ENCODE data around the gene METTL16. TPM values are rescaled to one million over a fixed set of nuclear protein-coding genes. Genes with fewer than 3 reads are reported as not detected.

Gene METTL16
- total and polyA plus RNA-seq, 2 of the 8 experiments (the other 6 are each of a cell fraction or from before 2014, with no cell fraction given) = 22.8 to 59.4 TPM

GRCh38 chr17:2400877-2401425 lies 110.7 kb downstream of the METTL16 start, which contains the start of gene MNT (continued):
- TF ChIP-seq ATF2 (IDR thresholded peaks at IDR 0.05; ENCODE audit: low read length) = no peak; the same call in 1 of the 2 replicates
- TF ChIP-seq TAF1 (IDR thresholded peaks at IDR 0.05; ENCODE audit: low read depth, low read length) = peak; percentile 90
- TF ChIP-seq BACH1 (IDR thresholded peaks at IDR 0.05; ENCODE audit: low read length) = no peak
- TF ChIP-seq SUZ12 (IDR thresholded peaks at IDR 0.05; ENCODE audit: low read length) = no peak
- TF ChIP-seq YY1 (IDR thresholded peaks at IDR 0.05; ENCODE audit: low read depth, low read length) = peak; percentile 94
- peak; percentile 50; the same call in 1 of the 2 replicates for TF ChIP-seq RFX5 (IDR thresholded peaks at IDR 0.05; ENCODE audit: borderline replicate concordance, low read depth, low read length)
- TF ChIP-seq RXRA (IDR thresholded peaks at IDR 0.05; ENCODE audit: insufficient read depth, low read depth, low read length) = no peak
- no peak for TF ChIP-seq RNF2 (IDR thresholded peaks at IDR 0.05; ENCODE audit: borderline replicate concordance, low read depth, low read length, missing control alignments, poor library complexity, severe bottlenecking)
- TF ChIP-seq JUND (IDR thresholded peaks at IDR 0.05; ENCODE audit: low read length) = no peak
- TF ChIP-seq POLR2A (IDR thresholded peaks at IDR 0.05; ENCODE audit: control extremely low read depth in 1 of 2, low read depth in 2 of 2, low read length in 2 of 2) = peak in 1 of 2 experiments; percentile 41; a peak in 2 of 3 replicates
- no peak for TF ChIP-seq JUN (IDR thresholded peaks at IDR 0.05; ENCODE audit: low read depth, low read length)
- peak; percentile 60; the same call in 1 of the 2 replicates for TF ChIP-seq SP4 (IDR thresholded peaks at IDR 0.05; ENCODE audit: low read length)
- TF ChIP-seq KDM4A (IDR thresholded peaks at IDR 0.05; ENCODE audit: low read depth, low read length, severe bottlenecking) = no peak
- TF ChIP-seq ATF3 (IDR thresholded peaks at IDR 0.05; ENCODE audit: insufficient read depth, low read depth, low read length) = no peak
- no peak for TF ChIP-seq FOSL1 (IDR thresholded peaks at IDR 0.05; ENCODE audit: insufficient read depth, low read depth, low read length)
- peak in 1 of 2 experiments; percentile 90; a peak in 2 of 3 replicates for TF ChIP-seq EP300 (IDR thresholded peaks at IDR 0.05; ENCODE audit: borderline replicate concordance in 1 of 2, low read depth in 2 of 2, low read length in 2 of 2)
- no peak for TF ChIP-seq GABPA (IDR thresholded peaks at IDR 0.05; ENCODE audit: borderline replicate concordance, insufficient read depth, low read length)
- no peak; a peak in 1 of 4 replicates for TF ChIP-seq RAD21 (IDR thresholded peaks at IDR 0.05 in 1 of 2, conservative IDR thresholded peaks at IDR 0.05 in 1 of 2; ENCODE audit: low read depth in 2 of 2, low read length in 2 of 2)
- TF ChIP-seq GTF2F1 (IDR thresholded peaks at IDR 0.05; ENCODE audit: borderline replicate concordance, low read depth, low read length) = no peak
- no peak for TF ChIP-seq CTBP2 (IDR thresholded peaks at IDR 0.05; ENCODE audit: borderline replicate concordance, insufficient read depth, insufficient read length, low read length)
- no peak for TF ChIP-seq BCL11A (IDR thresholded peaks at IDR 0.05; ENCODE audit: low read depth in 2 of 2, low read length in 2 of 2)
- no peak for TF ChIP-seq ZNF274 (IDR thresholded peaks at IDR 0.05; ENCODE audit: borderline replicate concordance, extremely low read depth, low read length)
